ENCODE results near the gene VPS13C. TPM values are rescaled to one million over a fixed set of nuclear protein-coding genes. Genes with fewer than 3 reads are reported as not detected.

VPS13C gene
- total RNA-seq, 4 donors from 2014 or later = 97.7 to 151 (median 121) TPM

DNA sequence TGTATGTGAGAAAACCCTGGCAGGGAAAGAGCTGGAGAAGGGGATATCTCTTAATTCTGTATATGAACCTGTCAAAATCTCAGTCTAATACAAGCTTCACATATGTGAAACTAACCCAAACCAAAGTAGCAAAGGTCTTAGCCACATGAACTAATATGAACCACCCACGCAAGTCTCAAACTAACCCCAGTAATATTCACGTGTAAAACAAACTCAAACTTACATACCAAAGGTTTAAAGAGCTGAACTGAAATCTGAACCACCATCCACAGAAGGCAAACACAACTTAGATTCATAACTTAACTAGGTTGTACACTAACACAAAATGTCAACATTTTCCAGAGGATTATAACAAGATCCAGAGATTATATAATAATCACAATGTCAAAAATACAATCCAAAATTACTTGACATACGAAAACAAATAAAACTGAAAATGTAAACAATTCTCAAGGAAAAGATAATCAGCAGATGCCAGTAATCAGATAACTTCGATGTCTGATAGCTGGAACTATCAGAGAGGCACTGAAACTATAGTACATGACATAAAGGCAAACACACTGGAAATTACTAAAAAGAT is 64.1 kb downstream of the VPS13C start:
- no peak overlapping the region for H3K27ac ChIP-seq
- WGBS, 2 donors = 84 to 88% methylated on average over 4 of the region's 4 CpGs
- H3K4me1 ChIP-seq = no peaks in the 10 kb centered on the region
- peaks cover 0 to 61% (median 0%) of the 10 kb centered on the region in 3 donors for H3K36me3 ChIP-seq
- DNase-seq (ENCODE audit: low spot score in 2 of 2) = no peak
- H3K4me3 ChIP-seq = no peak overlapping the region
- no peaks in the 10 kb centered on the region for H3K27me3 ChIP-seq
- H3K9me3 ChIP-seq = no peaks in the 10 kb centered on the region
- no peak for TF ChIP-seq EP300 (IDR thresholded peaks at IDR 0.05)
- no peak for TF ChIP-seq CTCF (IDR thresholded peaks at IDR 0.05)
- no peak for TF ChIP-seq POLR2A (IDR thresholded peaks at IDR 0.05)

DNA sequence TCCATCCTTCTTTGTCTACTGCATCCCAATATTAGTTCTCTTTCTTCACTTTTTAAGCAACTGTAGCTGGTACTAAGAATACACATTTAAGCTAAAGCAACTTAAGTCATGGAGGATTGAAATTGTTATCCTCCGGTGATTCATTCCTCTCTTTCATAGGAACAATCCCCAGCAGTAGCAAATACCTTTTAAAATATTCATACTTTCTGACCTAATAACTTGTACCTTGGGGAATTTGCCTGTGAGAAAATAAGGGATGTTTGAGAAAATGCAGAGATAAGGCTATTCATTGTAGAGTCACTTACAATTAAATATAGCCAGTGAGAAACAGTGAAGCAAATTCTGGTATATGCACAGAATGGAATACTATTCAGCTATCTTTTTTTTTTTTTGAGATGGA is 66.0 kb downstream of the VPS13C start:
- no peaks in the 10 kb centered on the region for H3K27me3 ChIP-seq
- peaks cover 0 to 63% (median 0%) of the 10 kb centered on the region in 3 donors for H3K36me3 ChIP-seq
- no peaks in the 10 kb centered on the region for H3K9me3 ChIP-seq
- H3K4me3 ChIP-seq = no peak overlapping the region
- TF ChIP-seq CTCF (IDR thresholded peaks at IDR 0.05) = no peak
- no peak for DNase-seq (ENCODE audit: low spot score in 2 of 2)
- 88 to 93% methylated on average over 1 of the region's 1 CpG for WGBS, 2 donors
- H3K27ac ChIP-seq = no peak overlapping the region
- no peaks in the 10 kb centered on the region for H3K4me1 ChIP-seq

- TF ChIP-seq CTCF (IDR thresholded peaks at IDR 0.05) (no peak), EP300 (IDR thresholded peaks at IDR 0.05) (no peak), POLR2A (IDR thresholded peaks at IDR 0.05) (no peak)
- DNase-seq (ENCODE audit: low spot score in 2 of 2) = no peak
- H3K36me3 ChIP-seq = peaks cover 0 to 63% (median 0%) of the 10 kb centered on the region in 3 donors
- H3K9me3 ChIP-seq = no peaks in the 10 kb centered on the region
- H3K4me3 ChIP-seq = no peak overlapping the region
- H3K27me3 ChIP-seq = no peaks in the 10 kb centered on the region
- no peaks in the 10 kb centered on the region for H3K4me1 ChIP-seq
- H3K27ac ChIP-seq = no peak overlapping the region
Measured at GRCh38 chr15:61992518-61992917, 67.7 kb downstream of the VPS13C start.

GRCh38 chr15:61989667-61990066 is 70.6 kb downstream of the VPS13C start:
- Histone ChIP-seq H3K27me3 (no peaks in the 10 kb centered on the region), H3K4me3 (no peak overlapping the region), H3K9me3 (no peaks in the 10 kb centered on the region), H3K27ac (no peak overlapping the region), H3K36me3 (peaks cover 0 to 53% (median 0%) of the 10 kb centered on the region in 3 donors), H3K4me1 (no peaks in the 10 kb centered on the region)
- DNase-seq (ENCODE audit: low spot score in 2 of 2) = no peak
- TF ChIP-seq EP300 (IDR thresholded peaks at IDR 0.05) = no peak
- TF ChIP-seq POLR2A (IDR thresholded peaks at IDR 0.05) = no peak
- TF ChIP-seq CTCF (IDR thresholded peaks at IDR 0.05) = no peak
- WGBS, 2 donors = 78 to 95% methylated on average over 5 of the region's 5 CpGs

DNA sequence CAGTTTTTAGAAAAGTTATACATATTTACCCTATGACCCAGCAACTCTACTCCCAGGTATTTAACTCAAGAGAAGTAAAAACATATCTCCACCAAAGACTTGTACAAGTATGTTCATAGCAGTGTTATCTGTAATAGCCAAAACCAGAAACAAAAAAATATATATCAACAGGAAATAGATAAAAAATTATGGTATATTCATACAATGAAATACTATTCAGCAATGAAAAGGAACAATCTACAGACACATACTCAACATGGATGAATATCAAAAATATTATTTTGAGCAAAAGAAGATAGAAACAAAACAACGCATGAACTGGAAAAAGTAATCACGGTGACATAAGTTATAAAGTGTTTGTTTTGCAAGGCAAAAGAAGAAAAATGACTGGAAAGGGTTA is 72.4 kb downstream of the VPS13C start:
- Histone ChIP-seq H3K4me3 (no peak overlapping the region), H3K9me3 (no peaks in the 10 kb centered on the region), H3K27ac (no peak overlapping the region), H3K27me3 (no peaks in the 10 kb centered on the region), H3K4me1 (no peaks in the 10 kb centered on the region), H3K36me3 (peaks cover 0 to 64% (median 0%) of the 10 kb centered on the region in 3 donors)
- WGBS, 2 donors = 93 to 97% methylated on average over 2 of the region's 2 CpGs
- TF ChIP-seq CTCF (IDR thresholded peaks at IDR 0.05) (no peak), POLR2A (IDR thresholded peaks at IDR 0.05) (no peak), EP300 (IDR thresholded peaks at IDR 0.05) (no peak)
- no peak for DNase-seq (ENCODE audit: low spot score in 2 of 2)

Measured in tibial nerve (tissue), 4 donors.